WERI-Rb-1 (cell line): ENCODE results near the gene PTCD2.
A peak's percentile ranks its signal among the peaks of the same experiment; 100 is the strongest.

Experiments used
- DNase-seq: peaks from one replicate; pipeline ENCODE4 v3.0.0-alpha.2; 2020
- H3K27ac ChIP-seq: fragments of 250-450 bp; sonication (Bioruptor Pico); 2 replicates; pipeline ENCODE4 v1.5.1; 2020; ENCODE audit warnings: mild to moderate bottlenecking, moderate library complexity
- H3K27me3 ChIP-seq: fragments of 250-450 bp; sonication (Bioruptor Pico); 2 replicates; pipeline ENCODE4 v1.5.1; 2021; ENCODE audit warnings: mild to moderate bottlenecking, low read depth, moderate library complexity; ENCODE audit not compliant: insufficient read depth, severe bottlenecking
- H3K36me3 ChIP-seq: fragments of 250-450 bp; sonication (Bioruptor Pico); 2 replicates; pipeline ENCODE4 v1.5.1; 2020; ENCODE audit warnings: mild to moderate bottlenecking, moderate library complexity
- H3K4me3 ChIP-seq: 2 replicates; pipeline ENCODE4 v1.5.1; 2011; ENCODE audit warnings: low read depth, mild to moderate bottlenecking, control low read depth, low read length
- H3K9me3 ChIP-seq: fragments of 250-450 bp; sonication (Bioruptor Pico); 2 replicates; pipeline ENCODE4 v1.5.1; 2021; ENCODE audit warnings: mild to moderate bottlenecking, moderate library complexity; ENCODE audit not compliant: severe bottlenecking
- CTCF ChIP-seq: IDR thresholded peaks from 2 replicates; pipeline ENCODE4 v1.5.1; 2011; ENCODE audit warnings: low read depth, mild to moderate bottlenecking, control low read depth, inconsistent platforms, low read length

PTCD2 gene

GRCh38 chr5:72352616-72353015 is 32.4 kb downstream of the PTCD2 start:
- no peak for TF ChIP-seq CTCF
- Histone ChIP-seq H3K27me3 (no peaks in the 10 kb centered on the region), H3K36me3 (no peaks in the 10 kb centered on the region), H3K9me3 (no peaks in the 10 kb centered on the region), H3K4me3 (no peak overlapping the region), H3K27ac (no peak overlapping the region)
- no peak for DNase-seq

GRCh38 chr5:72353046-72353445 is 32.9 kb downstream of the PTCD2 start:
- Histone ChIP-seq H3K4me3 (no peak overlapping the region), H3K36me3 (no peaks in the 10 kb centered on the region), H3K27ac (no peak overlapping the region), H3K27me3 (no peaks in the 10 kb centered on the region), H3K9me3 (no peaks in the 10 kb centered on the region)
- no peak for TF ChIP-seq CTCF
- no peak for DNase-seq

DNA sequence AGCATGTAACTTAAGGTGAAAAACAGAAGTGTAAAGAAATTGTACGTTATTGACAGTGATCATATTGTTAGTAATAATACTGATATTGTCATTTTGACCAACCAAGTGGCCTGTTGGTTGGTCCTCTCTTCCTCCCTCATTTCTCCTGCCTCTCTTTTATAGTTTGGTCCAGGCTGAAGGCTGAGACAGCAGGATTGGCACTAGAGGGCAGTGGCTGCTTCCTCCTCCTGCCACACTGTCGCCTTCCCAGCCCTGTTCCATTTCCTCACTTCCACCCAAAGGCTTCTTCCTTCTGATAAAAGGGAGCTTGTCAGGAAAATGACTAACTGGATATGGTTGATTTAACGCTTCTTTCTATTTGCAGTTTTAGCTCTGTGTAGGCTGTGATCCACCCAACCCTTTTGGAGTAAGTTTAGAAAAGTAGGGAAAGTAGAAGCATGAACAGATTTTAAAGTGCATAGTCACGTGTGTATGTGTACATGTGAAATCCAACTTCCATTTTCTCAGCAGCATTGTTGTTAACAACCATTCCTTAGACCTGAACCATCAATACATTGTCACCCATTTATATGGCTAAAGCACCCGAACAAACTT is 35.6 kb downstream of the PTCD2 start:
- peak; percentile 84 for TF ChIP-seq CTCF
- Histone ChIP-seq H3K27ac (peak overlapping the region; percentile 36), H3K27me3 (no peaks in the 10 kb centered on the region), H3K4me3 (no peak overlapping the region), H3K9me3 (no peaks in the 10 kb centered on the region), H3K36me3 (no peaks in the 10 kb centered on the region; the same call in 1 of the 2 replicates)
- DNase-seq = peak; percentile 65

DNA sequence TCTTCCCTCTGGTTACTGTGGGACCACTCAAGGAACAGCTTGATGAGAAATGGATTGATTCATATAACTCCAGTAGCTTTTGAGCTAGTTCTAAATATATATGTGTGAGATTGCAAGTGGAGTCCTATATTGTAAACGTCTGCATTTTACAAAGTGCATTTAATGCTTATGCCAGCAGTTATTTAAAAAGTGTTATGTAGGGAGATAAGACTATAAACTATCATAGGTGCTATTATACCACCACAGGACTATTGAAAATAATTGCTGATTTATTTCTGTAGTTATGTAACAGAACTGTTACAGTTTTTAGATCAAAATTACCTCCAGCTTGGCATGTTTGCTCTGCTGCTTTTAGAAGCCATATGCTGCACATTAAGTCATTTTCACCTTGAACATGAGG is 36.2 kb downstream of the PTCD2 start:
- H3K27ac ChIP-seq = peak overlapping the region; percentile 36
- H3K36me3 ChIP-seq = no peaks in the 10 kb centered on the region; the same call in 1 of the 2 replicates
- no peaks in the 10 kb centered on the region for H3K27me3 ChIP-seq
- no peak for DNase-seq
- H3K9me3 ChIP-seq = no peaks in the 10 kb centered on the region
- TF ChIP-seq CTCF = no peak
- H3K4me3 ChIP-seq = no peak overlapping the region

- H3K4me3 ChIP-seq = no peak overlapping the region
- H3K27me3 ChIP-seq = no peaks in the 10 kb centered on the region
- no peaks in the 10 kb centered on the region; the same call in 1 of the 2 replicates for H3K36me3 ChIP-seq
- DNase-seq = no peak
- no peak for TF ChIP-seq CTCF
- no peaks in the 10 kb centered on the region for H3K9me3 ChIP-seq
- no peak overlapping the region for H3K27ac ChIP-seq
Measured at GRCh38 chr5:72358925-72359324, 38.8 kb downstream of the PTCD2 start.

- DNase-seq = no peak
- Histone ChIP-seq H3K27me3 (no peaks in the 10 kb centered on the region), H3K36me3 (no peaks in the 10 kb centered on the region; the same call in 1 of the 2 replicates), H3K9me3 (no peaks in the 10 kb centered on the region), H3K4me3 (no peak overlapping the region), H3K27ac (no peak overlapping the region)
- no peak for TF ChIP-seq CTCF
Measured at GRCh38 chr5:72359886-72360285, 39.7 kb downstream of the PTCD2 start.
